NCI-H1048 (cell line): ENCODE results near the gene TERC.

Experiments used
- DNase-seq: peaks from one replicate; lab custom pipeline; 2025; lab: John Stamatoyannopoulos, UW

TERC gene

DNA sequence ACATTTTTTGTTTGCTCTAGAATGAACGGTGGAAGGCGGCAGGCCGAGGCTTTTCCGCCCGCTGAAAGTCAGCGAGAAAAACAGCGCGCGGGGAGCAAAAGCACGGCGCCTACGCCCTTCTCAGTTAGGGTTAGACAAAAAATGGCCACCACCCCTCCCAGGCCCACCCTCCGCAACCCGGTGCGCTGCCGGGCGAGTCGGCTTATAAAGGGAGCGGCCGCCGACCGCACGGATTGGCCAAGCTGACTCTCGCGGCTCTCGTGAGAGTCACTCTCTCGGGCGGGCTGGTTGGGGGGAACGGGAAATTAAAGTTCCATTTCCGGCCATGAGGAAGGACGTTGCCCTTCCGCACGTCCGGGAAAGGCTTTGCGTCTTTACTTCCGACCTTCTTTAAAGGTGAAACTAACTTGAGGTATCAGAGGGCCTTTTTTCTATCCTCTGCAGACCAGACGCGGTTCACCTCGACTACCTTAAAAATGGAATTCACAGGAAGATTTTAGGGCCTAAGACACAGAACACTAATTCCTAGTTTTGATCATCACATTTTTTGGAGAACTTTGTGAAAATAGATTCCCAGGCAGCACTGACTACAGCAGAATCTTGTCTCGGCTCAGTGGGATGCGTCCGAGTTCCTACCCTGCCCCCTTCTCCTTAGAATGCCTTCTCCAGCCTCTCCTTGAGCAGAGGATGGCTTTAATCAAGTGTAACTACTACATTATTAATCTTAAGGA, at the start of gene TERC:
Gene TERC (minus strand): TSS at position 179 of the 731 bp plus-strand sequence.
- peak; percentile 65 for DNase-seq

DNA sequence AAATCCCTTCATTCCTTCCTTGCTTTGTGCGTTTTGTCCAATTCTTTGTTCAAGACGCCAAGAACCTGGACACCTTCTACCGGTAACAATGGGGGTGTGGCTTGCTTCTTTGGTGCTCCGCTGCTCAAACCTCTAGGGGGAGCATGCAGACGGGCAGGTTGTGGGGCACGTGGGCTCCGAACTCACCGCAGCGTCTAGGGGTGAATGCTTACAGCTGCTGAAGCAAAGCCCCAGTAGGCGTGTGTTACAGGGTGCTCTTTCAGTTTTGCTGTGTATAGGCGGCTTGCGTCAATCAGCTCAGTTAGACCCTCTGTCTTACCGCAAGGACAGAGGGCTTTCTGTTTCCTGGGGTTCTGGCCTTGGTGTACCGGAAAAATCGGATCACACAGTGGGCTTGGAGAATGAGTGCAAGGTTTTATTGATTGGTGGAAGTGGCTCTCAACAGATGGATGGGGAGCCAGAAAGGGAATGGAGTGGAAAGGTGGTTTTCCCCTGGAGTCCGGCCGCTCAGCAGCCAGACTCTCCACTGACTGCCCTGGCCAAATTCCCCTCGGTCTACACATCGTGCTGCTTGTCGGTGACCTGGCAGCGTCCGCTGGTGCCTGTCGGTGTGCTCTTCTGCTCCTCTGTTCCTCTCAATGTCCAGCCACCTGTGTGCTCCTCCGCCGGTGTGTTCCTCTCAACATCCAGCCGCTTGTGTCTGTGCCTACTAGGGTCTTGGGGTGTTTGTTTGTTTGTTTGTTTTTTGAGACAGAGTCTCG, 49.1 kb upstream of the TERC start:
- no peak for DNase-seq

DNA sequence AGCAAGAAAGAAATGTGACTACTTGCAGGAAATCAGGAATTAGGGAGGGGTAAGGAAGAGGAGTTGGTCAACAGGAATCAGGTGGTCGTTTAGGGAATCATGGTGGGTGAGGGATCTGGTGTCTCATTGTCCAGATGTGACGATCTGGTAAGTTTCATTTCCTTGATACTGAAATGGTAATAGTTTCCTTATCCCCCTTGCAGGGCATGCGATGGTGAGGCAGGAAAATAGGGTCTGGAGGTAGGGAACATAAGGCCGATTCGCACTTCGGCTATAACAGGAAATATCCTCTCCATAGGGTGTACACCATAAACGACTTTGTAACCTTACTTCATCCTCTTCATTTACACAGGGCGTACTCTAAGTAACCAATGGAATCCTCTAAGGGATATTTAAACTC, 48.4 kb upstream of the TERC start:
- DNase-seq, result no peak

DNA sequence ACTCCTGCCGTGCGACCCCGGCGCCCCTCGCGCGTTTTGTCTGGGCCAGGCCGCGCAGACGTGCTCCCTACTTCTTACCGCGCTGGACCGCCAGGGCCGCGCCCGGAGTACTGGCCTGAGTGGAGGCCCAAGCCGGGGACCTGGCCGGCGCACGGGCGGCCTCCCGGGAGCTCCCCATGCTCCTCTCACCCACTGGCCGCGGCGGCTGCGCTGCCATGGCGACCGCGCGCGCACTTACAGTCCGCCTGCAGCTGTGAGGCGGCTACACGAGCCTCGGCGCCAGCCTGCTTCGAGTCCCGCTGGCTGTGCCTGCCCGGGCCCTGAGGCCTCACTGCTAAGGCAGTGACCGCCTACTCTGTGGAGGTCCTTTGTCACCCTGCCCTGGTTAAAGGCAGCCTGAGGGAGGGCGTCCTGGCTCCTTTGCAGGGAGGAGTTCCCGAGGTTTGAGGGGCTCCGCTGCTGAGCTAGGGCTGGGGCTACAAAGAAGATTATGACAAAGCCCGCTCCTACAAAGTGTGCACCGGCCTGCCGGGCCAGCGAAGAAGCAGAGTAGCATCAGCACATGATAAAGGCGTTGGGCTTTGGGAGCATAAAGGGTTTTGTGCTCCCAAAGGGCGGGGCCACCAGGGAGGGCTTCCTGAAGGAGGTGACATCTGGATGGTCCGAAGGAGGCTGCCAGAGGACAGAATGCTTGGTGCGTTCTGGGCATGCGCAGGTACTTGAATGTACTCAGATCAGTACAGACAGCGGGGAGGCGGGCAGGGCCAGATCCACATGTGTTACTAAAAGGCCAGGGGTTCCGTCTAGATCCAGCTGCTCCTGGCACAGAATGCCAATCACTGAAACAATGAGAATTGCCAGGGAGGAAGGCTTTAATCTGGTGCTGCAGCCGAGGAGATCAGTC, 47.7 kb upstream of the TERC start, which contains the start of the genes LRRC34 and LRRIQ4:
Gene LRRC34 (minus strand): TSS at position 573 of the 904 bp plus-strand sequence. CDS start 356 bp downstream, at position 217.
Gene LRRIQ4 (plus strand): TSS at position 539 of the 904 bp plus-strand sequence. CDS start 9,052 bp downstream, outside the sequence.
- no peak for DNase-seq

DNA sequence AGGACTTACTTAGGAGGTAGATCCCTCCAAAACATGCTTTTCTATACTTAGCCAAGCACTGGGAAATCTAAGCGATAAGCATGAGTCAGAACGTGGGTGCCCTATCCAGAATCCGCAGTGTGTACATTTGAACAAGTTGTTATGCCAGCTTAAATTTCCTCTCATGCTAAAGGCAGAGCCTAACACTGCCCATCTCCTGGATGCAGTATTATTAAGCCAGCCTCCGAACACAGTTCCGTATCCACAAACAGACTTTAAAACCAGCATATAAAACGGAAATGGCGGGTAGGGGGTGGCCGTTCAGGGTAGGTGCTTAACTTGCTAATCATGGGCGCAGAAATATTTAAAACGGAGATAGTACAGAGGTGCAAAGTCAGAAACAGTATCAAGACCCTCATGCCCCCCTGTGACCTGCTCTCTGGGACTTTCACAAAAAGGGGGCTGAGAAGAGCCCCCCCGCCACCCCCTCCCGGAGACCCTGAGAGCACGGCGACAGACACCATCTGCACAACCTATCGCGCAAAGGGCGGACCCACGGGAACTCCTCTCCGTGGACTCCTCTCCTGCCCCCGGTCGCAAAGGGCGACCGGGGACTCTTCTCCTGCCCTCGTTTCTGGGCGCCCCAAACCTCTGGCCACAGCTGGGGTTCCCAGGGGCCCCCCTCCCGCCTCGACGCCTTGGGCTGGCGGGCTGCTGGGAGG, 46.9 kb upstream of the TERC start:
- no peak for DNase-seq

DNA sequence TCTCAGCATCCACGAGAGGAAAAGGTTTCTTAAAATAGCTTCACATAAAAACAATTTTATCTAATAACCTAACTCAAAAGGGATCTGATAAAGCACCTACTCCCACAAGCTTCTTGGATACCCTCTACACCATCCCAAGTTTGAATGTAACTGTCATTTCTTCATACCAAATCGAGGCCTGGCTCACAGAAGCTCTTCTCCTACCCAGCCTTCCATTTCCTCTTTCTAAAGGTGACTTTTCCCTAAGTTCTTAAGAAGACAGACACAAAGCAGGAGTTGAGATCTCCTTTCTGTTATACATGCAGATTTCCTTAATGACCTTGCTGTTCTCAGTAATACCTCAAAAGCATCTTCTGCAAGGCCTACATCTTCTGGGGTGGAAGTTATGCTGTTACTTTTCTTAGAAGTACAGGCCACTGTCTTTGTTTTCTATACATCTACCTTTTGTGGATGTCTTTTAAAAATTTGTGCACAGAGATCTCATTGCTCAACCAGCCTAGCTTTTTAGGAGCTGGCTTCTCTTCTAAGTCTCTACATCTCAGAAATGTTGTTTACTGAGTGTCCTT, 44.5 kb upstream of the TERC start:
- no peak for DNase-seq

DNA sequence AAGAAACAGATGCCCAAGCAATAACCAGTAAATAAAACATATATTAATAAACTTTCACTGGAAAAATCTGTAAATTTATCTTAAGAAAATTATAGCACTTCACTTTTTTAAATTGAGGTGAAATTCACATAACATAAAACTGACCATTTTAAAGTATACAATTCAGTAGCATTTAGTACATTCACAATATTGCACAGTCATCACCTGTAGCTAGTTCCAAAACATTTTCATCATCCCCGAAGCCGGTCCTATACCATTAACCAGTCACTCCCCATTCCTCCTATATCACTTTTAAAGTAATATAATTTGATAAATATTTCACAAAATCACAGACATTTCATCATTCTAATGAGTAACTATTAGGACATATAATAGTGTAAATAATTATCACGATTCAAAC, 39.8 kb upstream of the TERC start:
- DNase-seq, result no peak

DNA sequence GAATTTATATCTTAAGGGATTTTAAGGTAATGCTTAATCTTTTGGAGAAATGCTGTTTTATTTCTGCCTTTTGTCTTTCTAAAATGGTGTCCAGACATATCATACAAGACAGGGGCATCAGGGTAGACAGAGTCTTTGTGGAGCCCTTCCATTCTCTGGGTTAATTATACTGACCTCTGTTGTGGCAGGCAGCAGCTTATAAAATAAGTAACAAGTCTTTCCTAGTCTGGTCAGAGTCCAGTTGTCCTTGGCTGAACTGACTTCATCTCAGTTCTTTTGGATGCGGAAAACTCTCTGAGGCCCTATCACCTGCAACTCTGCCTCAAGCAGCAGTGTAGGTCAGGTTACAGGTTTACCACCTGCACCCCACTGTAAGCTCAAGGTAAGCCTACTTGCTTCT, 27.5 kb upstream of the TERC start:
- DNase-seq, result no peak

DNA sequence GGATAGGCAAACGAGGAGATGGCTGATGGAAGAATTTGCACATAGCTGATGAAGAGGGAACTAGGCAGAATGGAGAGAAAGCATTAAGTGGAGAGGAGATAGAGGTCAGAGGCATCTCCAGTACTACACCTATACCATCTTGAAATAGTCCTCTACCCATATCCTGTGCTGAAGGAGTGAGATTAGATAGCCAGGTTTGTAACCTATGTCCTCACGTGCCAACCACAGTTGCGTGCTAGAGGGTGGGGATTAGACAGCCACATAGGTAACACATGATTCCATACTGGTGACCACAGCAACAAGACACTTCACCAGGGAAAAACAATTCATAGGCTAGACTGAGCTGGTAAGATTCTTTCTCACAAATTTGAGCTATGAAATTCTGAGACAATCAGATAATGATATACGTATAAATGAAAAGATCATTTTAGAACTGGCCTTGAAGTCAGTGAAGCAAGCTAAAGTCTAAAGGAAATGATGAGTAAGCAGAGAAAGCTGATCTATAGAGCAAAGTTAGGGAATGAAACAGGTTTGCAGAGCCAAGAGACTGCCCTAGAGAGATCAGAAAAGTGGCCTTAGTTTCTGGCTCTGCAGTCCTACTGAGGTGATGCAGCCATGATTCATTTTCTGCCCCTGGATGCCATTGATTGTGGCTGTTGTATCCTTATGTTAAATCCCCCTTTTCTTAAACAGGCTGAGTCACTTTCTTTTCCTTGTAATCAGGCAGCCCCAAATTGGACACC, 26.0 kb upstream of the TERC start:
- no peak for DNase-seq

DNA sequence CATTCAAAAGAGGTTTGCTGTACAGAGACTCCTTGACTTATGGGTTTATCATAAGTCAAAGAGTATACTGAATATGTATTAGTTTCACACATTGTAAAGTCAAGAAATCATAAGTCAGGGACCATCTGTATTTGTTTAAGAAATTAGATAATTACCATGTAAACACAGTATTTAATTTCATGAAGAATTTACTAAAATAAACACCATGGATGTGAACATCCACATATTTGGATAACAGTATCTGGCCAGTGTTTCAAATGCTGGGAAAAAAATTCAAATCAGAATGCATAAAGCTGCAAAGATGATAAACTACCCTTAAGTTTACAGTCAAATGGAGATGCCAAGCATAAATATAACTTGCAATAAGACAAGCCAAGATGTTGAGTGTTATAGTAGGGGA, 25.4 kb upstream of the TERC start:
- no peak for DNase-seq

DNA sequence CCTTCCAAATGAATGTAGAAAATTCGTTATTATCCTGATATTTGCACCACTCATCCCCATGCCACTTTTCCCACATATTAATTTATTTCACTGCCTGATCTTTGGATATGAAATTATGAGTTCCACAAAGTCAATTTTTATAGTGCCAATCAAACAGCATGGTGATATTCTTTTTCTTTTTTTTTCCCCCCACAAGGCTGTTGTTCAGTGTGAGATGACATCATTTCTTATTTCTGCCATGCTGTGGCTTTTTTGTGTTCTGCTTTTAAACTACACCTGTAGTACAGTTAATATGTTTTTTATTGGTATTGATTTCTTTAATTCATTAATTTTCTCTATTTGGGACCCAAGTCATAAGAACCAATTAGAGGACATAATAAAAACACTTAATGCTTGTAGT, 22.9 kb upstream of the TERC start:
- DNase-seq, result no peak

DNA sequence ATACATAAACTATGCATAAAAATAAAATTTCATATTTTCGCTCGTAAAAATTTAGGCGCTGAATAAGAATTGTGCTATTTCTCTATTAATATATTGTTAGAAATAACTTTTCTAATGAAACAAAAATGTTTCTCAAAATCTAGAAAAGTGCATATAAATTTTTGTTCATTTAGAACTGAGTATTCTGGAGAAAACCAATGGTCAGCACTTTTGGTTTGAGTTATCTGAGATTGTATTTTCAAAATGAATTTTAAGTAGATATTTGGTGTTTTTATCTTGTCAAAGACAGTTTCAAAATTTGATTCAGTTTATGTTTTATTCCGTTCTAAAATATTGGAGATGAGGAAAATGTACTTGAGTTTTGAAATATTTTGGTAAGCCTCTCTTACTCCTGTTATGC, 22.3 kb upstream of the TERC start:
- no peak for DNase-seq

DNA sequence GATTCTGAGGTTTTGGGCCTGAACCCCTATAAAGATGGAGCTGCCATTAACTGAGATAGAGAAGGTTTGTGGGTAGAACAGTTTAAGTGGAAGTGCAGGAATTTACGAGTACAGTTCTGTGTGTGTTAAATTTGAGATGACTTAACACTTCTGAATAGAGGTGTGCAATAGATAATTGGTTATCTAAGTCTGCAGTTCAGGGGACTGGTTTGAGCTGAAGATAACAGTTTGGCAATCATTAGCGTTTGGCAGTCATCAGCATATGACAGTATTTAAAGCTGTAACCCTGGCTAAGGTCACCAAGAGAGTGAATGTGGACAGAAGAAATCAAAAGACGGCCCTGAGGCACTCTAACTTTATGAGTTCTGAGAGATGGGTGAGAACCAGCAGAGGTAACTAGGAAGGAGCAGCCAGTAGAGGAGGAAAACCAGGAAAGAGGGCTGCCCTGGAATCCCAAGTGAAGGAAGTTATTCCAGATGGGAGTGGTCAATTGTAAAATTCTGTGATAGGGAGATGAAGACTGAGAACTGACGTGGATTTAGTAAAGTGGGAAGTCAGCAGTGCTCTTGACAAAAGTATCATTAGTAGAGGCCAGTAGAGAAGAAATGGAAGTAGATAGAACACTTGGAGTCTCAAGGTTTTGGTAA, 16.5 kb upstream of the TERC start:
- no peak for DNase-seq

DNA sequence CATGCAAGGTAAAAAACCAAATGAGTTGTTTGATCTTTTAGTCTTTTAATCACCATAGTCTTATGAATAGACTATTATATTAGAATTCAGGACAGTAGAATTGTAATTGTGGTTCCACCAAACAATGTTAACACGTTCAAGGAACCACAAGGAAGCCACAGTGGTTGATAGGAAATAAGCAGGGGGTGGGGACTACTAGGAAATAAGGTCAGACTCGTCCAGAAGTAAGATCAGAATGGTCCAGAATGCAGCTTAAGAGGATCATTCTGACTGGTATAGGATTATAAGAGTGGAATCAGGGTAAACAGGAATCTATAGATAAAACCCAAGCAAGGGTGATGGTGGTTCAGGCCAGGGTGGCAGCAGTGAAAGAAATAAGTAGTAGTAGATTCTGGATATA, 15.9 kb upstream of the TERC start:
- no peak for DNase-seq

DNA sequence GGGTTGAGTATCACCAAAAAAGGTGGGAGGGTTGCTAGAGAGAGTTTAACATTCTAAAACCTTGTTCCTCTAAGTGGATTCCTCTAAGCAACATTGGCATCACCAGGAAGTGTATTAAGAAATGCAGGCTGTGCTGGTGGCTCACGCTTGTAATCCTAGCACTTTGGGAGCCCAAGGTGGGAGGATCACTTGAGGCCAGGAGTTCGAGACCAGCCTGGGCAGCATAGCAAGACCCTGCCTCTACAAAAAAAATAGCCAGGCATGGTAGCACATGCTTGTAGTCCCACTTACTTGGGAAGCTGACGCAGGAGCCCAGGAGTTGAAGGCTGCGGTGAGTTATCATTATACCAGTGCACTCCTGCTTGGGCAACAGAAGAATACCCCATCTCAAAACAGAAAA, 13.0 kb upstream of the TERC start:
- DNase-seq, result no peak

DNA sequence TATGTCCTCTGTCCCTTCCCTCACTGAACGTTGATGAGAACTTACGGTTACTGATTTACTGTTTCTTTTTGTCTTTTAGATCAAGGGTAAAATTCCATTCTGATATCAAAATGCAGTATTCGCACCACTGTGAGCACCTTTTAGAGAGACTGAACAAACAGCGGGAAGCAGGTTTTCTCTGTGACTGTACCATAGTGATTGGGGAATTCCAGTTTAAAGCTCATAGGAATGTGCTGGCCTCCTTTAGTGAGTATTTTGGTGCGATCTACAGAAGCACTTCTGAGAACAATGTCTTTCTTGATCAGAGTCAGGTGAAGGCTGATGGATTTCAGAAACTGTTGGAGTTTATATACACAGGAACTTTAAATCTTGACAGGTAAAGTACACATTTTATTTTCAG, 9.3 kb upstream of the TERC start:
- DNase-seq, result no peak

DNA sequence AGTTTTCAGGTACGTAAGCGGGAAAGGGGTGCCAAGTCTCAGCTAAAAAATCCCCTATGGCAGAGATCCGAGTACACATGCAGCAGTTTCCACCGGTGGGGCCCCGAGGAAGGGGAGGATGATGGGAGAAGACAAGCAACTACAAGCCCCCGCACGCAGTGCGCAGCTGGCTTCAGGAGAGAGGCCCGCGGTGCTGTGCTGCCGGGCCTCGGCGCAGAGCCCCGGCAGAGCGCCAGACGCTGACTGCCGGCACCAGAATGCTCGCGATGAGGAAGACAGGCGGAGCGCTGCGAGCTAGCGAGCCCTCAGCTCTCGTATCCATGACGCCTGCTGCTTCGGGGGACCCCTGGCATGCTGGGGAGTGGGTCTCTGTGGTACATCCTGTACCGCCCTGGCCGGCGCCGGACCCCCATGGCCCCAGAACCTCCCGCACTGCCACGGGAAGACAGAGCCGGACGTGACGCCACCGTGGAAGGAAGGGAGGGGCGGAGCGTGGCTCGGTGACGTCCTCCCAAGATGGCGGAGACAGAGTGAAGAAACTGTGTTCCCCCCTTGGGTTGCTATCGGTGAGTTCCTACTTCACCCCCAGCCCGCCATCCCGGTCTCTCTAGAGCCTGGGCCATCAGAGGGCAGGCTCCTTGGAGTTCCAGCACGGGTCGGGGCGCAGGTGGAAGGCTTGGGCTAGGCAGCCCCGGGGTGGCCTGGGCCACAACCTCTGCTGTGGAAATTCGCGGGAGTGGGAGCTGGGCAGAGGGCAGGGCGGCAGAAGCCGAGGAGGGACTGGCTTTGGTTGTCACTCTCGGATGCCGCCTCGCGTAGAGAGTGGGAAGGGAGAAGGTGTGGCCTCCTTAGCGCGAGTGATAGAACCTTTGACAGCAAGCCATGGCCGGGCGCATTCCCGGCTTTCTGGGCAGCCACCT, 8.3 kb upstream of the TERC start, which contains the start of gene MYNN:
Gene MYNN (plus strand): TSS at position 500 of the 920 bp plus-strand sequence. CDS start 900 bp downstream, outside the sequence.
- DNase-seq, result peak; percentile 48

DNA sequence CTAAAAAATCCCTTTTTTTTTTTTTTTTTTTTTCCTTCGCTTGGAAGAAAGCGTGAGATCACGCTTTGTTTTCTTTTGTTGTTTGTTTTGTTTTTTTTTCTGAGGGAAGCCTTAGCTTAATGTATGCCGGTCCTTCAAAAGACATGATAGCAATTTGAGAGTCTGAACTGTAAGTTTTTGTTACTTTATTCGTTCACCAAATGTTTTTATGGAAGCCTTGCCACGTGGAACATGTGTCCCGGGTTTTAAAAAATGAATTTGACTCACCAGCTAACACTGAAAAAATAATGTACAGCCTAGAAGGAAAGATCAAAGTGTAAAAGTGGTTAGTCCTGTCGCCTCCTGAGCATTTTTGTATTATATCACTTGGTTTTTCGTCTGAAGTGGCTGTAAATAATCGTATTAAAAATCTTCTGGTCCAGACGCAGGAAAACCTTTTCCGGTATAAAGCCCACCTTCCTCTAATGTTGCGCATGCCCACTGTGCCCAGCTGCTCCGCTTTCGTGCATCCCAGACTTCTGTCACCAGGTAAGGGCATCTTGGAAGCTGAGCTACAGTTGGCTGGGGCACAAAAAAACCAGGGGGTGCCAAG, 7.5 kb upstream of the TERC start:
- peak; percentile 50 for DNase-seq
